ENCODE data around the gene RRM2. TPM values are rescaled to one million over a fixed set of nuclear protein-coding genes. Genes with fewer than 3 reads are reported as not detected.
A peak's percentile ranks its signal among the peaks of the same experiment; 100 is the strongest.

Gene RRM2
- total and polyA plus RNA-seq, 8 donors = 1.2 to 30.3 (median 12.8) TPM

- peak in 1 of 2 donors; percentile 46 for DNase-seq
- WGBS, 5 donors = 60 to 82% (median 69%) methylated on average over 11 of the region's 11 CpGs
These were observed 36.9 kb upstream of the RRM2 start for GRCh38 chr2:10085668-10086059.

DNA sequence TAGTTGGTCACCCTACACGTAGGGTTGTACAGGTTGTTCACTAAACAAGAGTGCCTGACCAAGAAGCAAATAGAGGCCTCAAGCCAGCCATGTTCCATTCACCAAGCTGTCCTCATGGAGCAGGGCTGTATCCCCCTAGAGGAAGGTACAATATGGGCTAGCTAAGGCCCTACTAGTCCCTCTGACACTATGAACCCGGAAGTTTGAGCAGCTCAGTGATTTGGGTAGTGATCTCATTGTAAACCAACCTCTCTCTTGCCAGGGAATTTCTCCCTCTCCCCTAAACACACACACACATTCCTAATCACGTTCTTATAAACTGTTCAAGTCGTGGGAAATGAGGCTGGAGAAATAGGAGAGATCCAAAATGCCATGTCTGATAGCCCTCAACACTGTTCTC is 35.6 kb upstream of the RRM2 start:
- Histone ChIP-seq H3K4me3 (no peak overlapping the region), H3K27me3 (peaks cover 0 to 40% (median 17%) of the 10 kb centered on the region in 3 donors), H3K36me3 (no peaks in the 10 kb centered on the region), H3K9me3 (no peaks in the 10 kb centered on the region), H3K27ac (no peak overlapping the region), H3K4me1 (peaks cover 5 to 19% (median 13%) of the 10 kb centered on the region in 4 donors)
- no peak for TF ChIP-seq CTCF (IDR thresholded peaks at IDR 0.05)
- no peak for TF ChIP-seq POLR2AphosphoS5 (IDR thresholded peaks at IDR 0.05)
- TF ChIP-seq POLR2A (IDR thresholded peaks at IDR 0.05) = no peak
- no peak for TF ChIP-seq EP300 (IDR thresholded peaks at IDR 0.05)
- DNase-seq = peak in 1 of 2 donors; percentile 50
- WGBS, 5 donors = 32 to 66% (median 35%) methylated on average over 4 of the region's 4 CpGs
- intact Hi-C loops (cut with DNase I; ENCODE audit: low total_unique reads) = no loop called here

More at GRCh38 chr2:10085668-10086059, 36.9 kb upstream of the RRM2 start:
- Histone ChIP-seq H3K27me3 (peaks cover 0 to 43% (median 19%) of the 10 kb centered on the region in 3 donors), H3K9me3 (no peaks in the 10 kb centered on the region), H3K4me3 (no peak overlapping the region), H3K4me1 (peaks cover 1 to 13% (median 8%) of the 10 kb centered on the region in 4 donors), H3K36me3 (no peaks in the 10 kb centered on the region), H3K27ac (no peak overlapping the region)
- intact Hi-C loops (cut with DNase I; ENCODE audit: low total_unique reads) = no loop called here
- no peak for TF ChIP-seq EP300 (IDR thresholded peaks at IDR 0.05)
- TF ChIP-seq CTCF (IDR thresholded peaks at IDR 0.05) = no peak

DNA sequence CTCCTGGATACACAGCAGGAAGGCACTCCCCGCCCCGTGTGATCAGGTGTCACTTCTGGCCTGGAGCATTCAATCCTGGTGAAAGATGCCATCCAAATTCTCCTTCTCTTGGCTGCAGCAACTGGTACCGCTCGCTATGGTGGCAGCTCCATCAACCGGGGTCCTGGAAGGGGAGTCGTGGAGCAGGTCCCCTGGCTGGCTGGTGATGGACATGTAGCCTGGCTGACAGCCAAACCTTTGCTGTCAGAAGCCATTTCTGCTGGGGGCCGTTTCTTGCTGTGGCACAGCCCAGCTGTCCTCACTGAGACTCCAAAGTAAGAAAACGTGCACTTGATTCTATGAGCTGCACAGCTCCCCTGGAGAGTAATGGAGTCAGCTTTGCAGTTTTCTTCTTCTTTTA is 35.2 kb upstream of the RRM2 start:
- intact Hi-C loops (cut with DNase I; ENCODE audit: low total_unique reads) = no loop called here
- Histone ChIP-seq H3K27ac (no peak overlapping the region), H3K9me3 (no peaks in the 10 kb centered on the region), H3K4me3 (no peak overlapping the region), H3K27me3 (peaks cover 0 to 39% (median 16%) of the 10 kb centered on the region in 3 donors), H3K4me1 (peaks cover 5 to 19% (median 13%) of the 10 kb centered on the region in 4 donors), H3K36me3 (no peaks in the 10 kb centered on the region)
- DNase-seq = no peak
- TF ChIP-seq POLR2A (IDR thresholded peaks at IDR 0.05) (no peak), POLR2AphosphoS5 (IDR thresholded peaks at IDR 0.05) (no peak), EP300 (IDR thresholded peaks at IDR 0.05) (no peak), CTCF (IDR thresholded peaks at IDR 0.05) (no peak)
- 51 to 73% (median 57%) methylated on average over 8 of the region's 8 CpGs for WGBS, 5 donors

DNA sequence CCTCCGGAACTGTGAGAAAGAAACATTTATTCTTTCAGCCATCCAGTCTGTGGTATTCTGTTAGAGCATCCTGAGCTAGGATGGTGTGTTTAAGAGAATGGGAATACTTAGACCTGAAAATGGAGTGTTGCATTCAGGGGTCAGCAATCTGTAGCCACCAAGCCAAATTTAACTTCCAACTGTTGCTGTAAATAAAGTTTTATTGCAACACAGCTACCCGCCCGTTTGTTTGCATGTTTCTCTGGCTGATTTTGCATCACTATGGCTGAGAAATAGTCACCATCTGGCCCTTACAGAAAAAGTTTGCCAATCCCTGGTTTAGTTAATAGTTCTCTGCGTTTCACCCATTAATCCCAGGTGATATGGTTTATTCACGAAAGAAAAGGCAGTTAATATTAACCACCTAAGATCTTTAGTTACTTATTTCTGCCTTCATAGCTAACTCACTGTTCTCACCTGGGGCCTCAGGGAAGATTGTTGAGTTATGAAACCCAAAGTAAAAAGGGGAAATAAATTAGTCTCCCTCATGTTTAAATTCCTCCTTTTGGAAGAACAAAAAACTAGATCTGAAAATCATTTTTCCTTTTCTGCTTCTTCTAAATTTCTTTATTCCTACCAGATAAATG is 32.9 kb upstream of the RRM2 start:
- intact Hi-C loops (cut with DNase I; ENCODE audit: low total_unique reads) = no loop called here
- Histone ChIP-seq H3K36me3 (no peaks in the 10 kb centered on the region), H3K27ac (no peak overlapping the region), H3K9me3 (no peaks in the 10 kb centered on the region), H3K4me1 (peaks cover 5 to 15% (median 10%) of the 10 kb centered on the region in 4 donors), H3K27me3 (peaks cover 0 to 37% (median 7%) of the 10 kb centered on the region in 3 donors), H3K4me3 (no peak overlapping the region)
- no peak for TF ChIP-seq EP300 (IDR thresholded peaks at IDR 0.05)
- no peak for TF ChIP-seq POLR2A (IDR thresholded peaks at IDR 0.05)
- no peak for TF ChIP-seq CTCF (IDR thresholded peaks at IDR 0.05)
- no peak for TF ChIP-seq POLR2AphosphoS5 (IDR thresholded peaks at IDR 0.05)
- 29 to 53% (median 47%) methylated on average over 5 of the region's 5 CpGs for WGBS, 5 donors
- DNase-seq = no peak

Measured in stomach (tissue), 9 donors.